HG03095 (cell line): Measurements from ENCODE around the gene GNG7.
"Not testable (repeated sequence)": the region's sequence is repeated elsewhere in the genome, so short reads cannot be mapped to it uniquely, and the experiment has no call there.

Experiments
- ATAC-seq: cut with Tn5 transposase; IDR thresholded peaks from one replicate; pipeline ENCODE4 v1.9.1; 2021; ENCODE audit warnings: moderate library complexity; ENCODE audit not compliant: unreplicated experiment

GNG7 gene

DNA sequence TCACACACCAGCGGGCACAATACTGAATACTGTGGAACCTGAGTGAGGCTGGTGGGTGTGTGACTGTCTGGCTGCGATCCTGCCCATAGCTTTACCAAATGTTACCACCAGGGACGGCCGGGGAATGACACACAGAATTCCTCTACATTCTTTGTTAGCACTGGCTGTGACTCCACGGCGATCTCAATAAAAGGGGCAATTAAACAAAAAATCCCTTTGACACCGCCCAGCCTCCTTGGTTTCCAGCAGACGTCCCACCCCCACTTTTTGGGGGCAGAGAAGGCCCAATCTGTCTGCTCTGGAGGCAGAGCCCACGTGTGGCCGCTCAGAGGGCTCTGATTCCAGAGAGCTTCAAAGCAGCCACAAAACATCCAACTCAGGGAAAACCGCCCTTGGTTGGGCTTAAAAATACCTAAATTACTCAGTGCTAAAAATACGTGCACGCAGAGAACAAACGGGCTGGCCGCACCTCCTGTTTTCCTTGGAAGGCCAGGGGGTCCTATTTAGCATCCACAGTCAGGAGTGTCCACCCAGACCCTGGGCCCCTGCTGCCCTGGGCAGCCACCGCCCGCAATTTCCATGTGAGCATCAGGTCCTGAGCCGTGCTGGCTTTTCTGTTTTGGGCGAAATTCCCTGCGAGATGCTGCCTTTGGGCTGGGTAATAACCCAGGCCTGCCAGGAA lies 178.7 kb downstream of the GNG7 start:
- no peak for ATAC-seq

DNA sequence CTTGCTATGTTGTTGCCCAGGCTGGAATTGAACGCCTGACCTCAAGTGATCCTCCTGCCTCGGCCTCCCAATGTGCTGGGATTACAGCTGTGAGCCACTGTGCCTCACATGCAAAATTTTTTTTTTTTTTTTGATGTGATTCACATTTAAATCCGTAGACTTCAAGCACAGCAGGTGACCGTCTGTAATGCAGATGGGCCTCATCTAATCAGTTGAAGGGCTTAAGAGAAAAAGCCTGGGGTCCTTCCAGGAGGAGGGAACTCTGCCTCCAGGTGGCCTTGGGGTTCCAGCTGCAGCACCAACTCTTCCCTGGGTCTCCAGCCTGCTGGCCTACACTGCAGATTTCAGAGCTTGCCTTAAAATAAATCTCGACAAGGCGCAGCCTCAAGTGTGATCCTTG lies 183.0 kb downstream of the GNG7 start:
- ATAC-seq: no peak

DNA sequence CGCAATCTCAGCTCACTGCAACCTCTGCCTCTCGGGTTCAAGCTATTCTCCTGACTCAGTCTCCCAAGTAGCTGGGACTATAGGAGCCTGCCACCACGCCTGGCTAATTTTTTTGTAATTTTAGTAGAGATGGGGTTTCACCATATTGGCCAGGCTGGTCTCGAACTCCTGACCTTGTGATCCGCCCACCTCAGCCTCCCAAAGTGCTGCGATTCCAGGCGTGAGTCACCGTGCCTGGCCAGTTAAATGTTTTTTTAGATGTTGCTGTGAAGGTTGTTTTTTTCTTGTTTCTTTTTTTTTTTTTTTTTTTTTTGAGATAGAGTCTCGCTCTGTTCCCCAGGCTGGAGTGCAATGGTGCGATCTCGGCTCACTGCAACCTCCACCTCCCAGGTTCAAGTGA lies 183.6 kb downstream of the GNG7 start:
- ATAC-seq: not testable (repeated sequence)

DNA sequence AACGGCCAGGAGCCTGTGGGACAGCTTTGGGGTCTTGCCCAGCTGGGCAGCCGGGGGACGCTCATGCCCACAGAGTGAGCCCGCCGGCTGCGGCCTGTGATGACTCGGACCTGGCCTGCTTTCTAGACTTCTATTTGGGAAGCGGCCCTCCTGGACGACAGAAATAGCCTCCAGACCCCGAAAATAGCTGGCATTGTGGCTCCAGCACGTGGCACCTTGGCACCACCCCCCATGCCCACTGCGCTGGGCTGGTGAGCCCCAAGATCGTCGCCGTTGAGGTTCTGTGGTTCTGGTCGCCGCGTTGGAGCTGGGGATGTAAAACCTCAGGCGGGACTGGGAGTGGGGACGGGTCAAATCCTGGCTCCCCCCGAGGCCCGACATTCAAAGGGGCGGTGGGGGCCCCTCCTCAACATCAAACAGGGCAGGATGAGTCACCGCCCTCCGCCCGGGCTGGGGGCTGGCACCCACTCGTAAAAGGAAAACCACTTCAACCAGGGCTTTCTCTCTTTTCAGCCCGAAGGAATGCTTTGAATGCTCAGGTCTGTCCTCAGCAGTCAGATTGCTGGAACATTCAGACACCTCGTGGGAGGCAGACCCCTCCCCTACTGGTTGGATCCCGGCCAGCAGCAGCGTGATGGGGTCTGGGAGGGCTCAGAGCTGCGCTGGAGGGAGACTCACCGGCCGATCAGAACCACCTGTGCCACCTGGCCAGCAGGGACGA lies 184.5 kb downstream of the GNG7 start:
- ATAC-seq: no peak

DNA sequence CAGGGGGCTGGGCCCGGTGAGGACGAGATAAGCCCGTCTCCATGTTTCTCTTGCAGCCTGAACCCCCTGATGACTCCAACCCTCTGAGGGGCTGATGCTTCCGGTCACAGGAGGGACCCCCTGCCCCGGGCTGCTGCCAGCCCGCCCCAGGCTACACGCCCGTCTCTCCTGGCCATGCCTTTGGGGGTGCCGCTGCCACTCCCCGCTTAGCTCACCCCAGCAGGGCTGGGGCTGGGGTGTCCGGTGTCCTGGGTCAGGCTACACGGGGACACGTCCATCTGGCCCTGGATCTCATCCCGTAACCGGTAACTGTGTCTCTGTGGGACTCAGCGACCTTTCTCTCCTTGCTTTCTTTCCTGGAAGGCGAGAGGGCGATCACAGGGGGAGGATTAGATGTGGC lies 185.8 kb downstream of the GNG7 start:
- ATAC-seq: no peak

DNA sequence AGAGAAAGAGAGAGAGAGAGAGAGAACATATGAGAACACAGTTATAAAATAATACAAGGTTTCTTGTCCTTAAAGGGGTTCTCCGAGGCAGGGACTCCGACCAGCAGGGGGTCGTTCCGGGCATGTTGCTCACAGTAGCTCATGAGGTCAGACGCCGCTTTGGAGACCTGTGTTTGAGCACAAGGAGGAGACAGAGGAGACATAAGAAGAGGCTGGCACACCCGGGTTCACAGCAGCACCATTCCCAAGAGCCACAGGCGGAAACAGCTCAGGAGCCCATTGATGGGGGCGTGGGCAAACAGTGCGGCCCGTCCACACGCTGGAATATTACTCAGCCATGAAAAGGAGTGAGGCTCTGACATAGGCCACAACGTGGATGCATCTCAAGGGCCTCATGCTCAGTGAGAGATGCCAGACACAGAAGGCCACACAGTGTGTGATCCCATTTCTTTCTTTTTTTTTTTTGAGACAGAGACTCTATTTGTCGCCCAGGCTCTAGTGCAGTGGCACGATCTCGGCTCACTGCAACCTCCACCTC lies 187.4 kb downstream of the GNG7 start:
- no peak for ATAC-seq

DNA sequence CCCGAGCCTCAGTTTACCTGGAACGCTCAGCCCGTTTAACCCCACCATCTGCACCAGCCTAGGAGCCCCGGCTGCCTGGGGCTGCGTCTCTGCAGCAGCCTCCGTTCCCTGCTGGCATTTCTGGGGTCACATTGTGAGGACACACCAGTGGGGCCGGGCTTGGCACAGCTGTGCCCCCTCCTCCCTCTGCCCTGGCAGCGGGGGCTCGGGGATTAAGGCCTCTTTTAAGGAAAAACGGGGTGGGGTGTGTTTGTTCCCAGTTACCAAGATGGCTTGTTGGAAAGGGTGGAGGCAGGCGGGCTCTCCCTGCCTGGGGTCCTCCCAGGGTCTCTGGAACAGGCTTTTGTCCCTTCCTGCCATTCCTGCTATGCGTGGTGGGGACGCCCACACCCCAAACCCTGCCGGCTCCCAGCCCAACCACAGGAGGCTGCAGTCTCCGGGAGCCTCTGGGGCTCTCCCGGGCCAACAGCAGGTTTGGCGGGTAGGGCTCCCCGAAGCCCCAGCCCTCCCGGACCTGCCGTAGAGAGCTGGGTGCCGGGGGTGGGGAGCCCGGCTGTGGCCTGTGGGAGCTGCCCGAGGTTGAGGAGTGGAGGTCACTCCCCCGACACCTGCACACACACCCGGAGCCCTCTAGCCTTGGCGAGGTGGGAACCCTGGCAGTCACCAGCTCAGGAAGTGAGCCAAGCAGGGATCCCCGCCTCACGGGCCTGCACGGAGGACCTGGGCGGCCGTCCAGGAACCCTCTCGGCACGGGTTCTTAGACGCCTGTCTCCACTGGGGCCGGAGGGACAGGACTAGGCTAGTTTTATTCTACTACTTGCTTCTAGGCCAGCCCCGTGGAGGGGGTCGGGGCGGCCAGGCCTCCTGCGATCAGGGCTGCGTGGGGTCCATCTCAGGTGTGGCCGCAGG lies 189.7 kb downstream of the GNG7 start:
- ATAC-seq: no peak

DNA sequence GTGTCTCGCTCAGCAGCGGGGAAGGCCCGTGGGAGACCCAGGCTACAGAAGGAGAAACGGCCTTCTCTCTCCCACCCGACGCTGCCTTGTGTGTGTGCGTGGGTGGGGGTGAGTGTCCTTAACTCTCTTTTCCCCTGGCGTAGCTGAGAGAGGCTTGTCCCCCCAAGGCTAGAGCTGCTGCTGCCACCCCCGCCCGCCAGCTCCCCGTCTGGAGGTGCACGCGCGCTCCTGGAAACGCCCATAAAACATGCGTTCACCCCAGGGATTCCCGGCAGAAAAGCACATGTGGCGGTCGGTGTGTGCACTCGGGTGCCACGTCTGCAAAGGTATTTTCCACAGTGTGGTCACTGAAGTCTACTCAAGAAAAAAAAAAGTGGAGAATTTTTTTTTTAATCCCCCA lies 190.5 kb downstream of the GNG7 start:
- ATAC-seq: no peak

DNA sequence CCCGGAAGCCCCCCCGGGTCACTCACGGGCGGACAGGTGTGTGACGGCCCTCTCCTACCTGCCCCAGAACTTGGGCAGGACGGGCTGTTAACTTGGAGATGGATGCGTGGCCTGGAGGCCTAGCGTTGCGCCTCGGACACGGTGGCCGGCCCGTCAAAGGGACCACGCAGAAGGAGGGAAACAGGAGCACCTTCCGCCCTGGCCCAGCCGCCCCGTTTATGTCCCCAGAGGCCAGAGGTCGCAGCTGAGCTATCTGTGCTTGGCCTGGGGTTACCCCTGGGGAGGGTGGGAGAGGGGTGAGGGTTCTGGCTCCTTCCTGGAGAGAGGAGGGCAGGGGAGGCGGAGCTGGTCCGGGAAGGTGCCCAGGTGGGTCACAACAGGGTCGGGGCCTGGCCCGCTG lies 190.9 kb downstream of the GNG7 start:
- no peak for ATAC-seq

DNA sequence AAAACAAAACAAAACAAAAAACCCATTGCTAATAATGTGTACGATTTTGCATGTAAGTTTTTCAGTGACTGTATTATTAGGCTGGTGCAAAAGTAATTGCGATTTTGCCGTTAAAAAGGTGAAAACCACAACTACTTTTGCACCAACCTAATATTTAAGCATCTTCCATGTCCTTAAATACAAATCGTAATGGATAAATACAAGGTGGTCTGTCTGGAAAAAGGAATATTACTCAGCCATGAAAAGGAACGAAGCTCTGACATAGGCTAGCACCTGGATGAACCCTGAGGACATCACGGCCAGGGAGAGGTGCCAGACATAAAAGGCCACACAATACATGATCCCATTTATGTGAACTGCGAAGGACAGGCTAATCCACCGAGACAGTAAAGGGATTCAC lies 193.4 kb downstream of the GNG7 start:
- no peak for ATAC-seq

DNA sequence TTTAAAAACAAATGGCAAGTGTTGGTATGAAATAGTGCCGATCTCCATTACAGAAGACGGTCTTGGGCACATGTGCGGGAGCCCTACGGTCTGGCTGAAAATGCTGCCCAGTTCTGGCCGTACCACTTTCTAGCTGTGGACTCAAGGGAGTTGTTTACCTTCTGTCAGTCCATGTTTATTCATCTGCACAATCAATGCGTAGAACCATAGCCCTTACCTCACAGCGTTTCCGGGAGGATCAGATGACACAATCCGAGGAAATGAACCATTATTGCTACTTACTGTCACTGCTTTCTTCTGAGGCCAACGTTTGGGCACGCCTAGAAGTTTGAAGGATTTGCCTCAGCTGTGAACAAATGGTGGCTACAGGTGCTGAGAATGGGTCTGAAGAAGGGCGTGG lies 195.4 kb downstream of the GNG7 start:
- ATAC-seq: no peak

DNA sequence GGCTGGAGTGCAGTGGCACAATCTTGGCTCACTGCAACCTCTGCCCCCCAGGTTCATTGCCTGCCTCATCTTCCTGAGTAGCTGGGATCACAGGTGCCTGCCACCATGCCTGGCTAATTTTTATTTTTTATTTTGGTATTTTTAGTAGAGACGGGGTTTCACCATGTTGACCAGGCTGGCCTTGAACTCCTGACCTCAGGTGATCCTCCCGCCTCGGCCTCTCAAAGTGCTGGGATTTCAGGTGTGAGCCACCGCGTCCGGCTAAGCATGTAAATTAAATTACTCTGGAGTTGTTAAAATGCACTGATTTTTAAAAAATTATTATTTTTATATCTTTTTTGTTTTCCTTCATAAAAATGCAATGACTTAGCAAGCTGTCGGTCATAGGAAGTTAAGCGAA lies 195.8 kb downstream of the GNG7 start:
- ATAC-seq: not testable (repeated sequence)

DNA sequence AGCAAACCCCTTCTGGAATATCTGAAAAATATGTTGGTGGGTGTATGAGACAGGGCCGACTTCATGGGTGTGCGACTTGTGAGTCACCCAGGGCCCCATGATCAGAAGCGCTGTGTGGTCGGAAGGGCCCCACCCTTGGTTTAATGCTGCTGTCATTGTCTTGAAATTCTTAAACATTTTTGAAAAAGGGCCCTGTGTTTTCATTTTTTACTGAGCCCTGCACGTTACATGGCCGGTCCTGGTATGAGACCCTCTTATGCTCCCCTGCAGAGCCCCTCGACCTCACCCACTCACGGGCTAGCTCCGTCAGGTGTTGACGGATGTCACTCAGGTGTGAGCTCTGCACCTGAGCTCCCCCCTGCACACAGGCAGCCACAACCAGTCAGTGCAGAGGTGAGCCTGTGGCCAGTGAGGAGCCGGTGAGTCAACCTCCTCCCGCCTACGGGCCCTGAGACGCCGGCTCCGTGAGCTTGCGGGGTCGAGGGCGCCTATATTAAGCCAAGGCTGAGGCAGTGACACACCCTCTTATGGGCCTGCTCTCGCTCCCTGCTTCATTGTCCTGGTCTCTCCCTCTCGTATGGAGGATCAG lies 198.9 kb downstream of the GNG7 start:
- no peak for ATAC-seq

DNA sequence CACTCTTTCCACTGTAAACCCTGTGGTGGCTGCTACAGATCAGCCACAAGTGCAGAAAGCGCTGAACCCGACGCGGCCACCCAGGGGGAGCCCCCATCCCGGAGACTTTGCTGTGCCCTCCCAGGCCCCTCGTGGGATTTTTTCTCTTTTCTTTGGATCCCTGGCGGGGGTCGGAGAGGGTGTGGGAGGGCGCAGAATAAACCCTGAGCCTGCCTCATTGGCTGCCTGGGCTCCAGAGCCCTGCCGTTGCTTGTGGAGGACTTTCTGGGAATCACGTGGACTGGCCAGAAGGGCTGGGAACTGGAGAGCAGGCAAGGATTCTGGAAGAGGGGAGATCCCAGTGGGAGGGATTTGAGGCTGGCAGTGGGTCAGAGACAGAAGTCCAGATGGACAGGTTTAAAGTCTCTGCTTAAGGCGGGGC lies 201.6 kb downstream of the GNG7 start:
- ATAC-seq: no peak

DNA sequence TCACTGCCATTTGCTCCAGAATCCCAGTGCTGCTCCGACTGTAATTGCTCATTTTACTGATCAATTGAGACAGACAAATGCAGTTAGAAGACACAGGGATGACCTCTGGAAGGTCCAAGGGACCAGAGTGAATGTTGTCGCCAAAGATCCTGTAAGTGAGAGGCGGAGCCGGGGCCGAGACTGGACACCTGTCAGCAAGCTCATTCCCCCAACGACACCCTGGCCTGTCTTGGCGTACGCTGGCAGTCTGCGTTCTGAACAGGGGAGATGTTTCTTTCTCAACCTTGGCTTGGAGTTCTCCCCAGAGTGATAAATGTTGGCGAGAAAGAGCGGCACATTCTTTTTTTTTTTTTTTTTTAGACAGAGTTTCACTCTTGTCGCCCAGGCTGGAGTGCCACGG lies 202.3 kb downstream of the GNG7 start:
- no peak for ATAC-seq

DNA sequence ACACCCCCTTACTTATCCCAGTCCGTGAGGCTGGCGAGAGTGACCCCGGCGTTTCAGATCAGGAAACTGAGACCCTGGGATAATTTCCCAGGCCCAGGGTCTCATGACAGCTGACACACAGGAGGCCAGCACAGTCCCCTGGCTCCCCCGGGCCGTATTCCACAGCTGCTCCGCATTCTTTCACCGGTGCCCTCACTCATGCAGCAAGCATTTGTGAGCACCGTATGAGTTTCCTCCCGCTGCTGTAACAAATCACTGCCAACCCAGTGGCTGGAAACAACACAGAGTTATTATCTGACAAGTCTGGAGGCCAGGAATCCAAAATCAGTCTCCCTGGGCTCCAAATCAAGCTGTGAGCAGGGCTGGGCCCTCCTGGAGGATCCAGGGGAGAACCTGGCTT lies 205.3 kb downstream of the GNG7 start:
- ATAC-seq: no peak

DNA sequence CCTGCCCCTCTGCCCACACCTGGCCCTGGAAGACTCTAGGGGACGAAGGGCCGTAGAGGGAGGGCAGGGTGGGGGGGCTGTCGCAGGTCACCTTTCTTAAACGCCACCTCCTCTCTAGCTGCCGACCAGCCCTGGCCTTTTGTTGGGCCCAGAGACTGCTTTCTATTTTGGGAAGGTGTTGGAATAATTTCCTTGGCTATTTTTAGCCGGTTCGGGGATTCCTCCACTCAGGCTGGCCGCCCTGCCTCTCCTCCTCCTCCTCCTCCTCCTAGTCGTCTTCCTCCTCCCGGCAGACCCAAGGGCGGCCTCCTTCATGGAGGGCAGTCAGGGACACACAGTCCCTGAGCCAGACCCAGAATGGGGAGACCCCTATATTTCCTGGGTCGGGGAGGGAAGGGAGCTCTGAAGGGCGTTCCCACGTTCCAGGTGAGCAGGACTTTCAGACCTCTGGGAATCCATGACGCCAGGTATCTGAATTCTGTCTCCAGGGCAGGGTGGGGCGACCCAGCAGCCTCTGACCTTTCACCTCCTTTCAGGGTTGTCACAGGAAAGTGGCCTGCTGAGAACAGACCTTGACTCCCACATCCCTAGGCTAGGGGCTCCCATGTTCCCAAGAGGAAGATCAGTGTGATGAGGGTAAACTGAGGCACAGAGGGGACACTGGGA lies 206.7 kb downstream of the GNG7 start:
- ATAC-seq: no peak

DNA sequence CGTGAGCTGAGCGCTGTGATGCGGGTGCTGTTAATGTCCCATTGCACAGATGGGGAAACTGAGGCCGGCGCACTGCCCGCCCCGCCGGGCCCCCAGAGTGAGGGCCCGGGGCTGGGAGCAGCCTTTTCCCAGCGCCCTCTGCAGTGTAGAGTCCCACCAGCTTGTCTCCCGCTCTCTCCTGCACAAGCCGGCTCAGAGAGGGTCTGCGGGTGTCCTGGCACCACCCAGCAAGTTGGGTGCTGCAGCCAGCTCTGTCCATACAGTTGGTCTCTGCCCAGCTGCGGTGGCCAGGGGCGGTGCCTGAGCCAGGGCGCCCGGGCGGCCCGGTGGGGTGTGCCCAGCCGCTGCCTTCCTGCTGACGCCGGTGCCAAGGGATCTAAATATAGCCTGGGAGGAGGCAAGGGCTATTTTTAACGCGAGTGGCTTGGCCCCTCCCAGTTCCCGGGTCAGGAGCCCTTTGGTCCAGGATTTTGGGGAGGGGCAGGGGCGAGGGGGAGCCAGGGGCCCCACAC lies 207.3 kb downstream of the GNG7 start:
- no peak for ATAC-seq

DNA sequence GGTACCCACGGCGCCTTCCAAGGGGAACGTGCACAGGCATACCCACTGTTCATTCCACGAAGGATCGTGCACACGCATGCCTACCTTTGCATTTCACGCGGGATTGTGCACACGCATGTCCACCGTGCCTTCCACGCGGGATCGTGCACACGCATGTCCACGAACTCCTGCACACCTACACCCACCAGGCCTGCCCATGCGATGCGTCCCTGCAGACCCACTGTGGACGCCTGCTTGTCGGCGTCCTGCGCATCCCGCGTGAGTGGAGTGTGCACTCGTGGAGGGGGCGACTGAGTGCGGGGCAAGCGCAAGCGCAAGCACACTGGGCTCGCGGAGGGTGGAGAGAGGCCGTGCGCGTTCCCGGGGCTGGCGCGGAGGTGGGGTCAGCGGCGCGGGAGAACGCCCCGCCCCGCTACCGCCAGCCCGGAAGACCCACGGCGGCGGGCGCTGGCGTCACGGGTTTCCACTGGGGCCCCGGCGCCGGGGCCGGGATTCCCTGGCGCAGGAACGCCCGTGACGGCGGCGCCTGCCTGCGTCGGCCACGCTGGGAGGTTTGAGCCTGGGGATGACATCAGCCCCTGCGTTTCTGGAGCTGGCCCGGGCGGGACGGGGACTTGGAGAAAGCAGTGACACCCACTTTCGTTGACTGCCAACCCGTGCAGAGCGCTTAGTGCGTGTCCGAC lies 207.9 kb downstream of the GNG7 start:
- no peak for ATAC-seq

DNA sequence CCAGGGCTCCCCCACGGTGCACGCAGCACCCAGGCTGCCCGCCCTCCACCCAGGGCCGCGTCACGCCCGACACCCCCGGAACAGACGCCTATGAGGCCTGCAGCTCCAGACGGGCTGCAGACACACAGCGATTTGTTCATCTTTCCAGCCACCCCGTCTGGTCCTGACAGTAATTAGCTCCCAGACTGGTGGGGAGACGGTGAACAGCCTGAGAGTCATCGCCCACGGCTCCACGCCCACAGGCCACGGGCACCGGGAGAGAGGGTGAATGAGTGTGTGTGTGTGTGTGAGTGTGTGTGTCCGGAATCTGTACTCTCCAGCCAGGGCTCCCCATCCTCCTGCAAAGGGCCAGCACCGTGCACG lies 208.4 kb downstream of the GNG7 start:
- ATAC-seq: no peak
